Ascending aorta (tissue), 2 donors: Measurements from ENCODE around the gene PRPF6. TPM values are rescaled to one million over a fixed set of nuclear protein-coding genes. Genes with fewer than 3 reads are reported as not detected.

Experiments
- DNase-seq, 2 donors: peaks; one replicate each; pipeline ENCODE4 v3.0.0-alpha.2; 2019; ENCODE audit warnings: low spot score in 2 of 2
- H3K27ac ChIP-seq, 2 donors: fragments of 200-600 bp; sonication (generic); one replicate each; pipeline ENCODE4 v1.5.1; 2016 to 2017; ENCODE audit warnings: mild to moderate bottlenecking in 1 of 2
- H3K27me3 ChIP-seq: fragments of 200-600 bp; sonication (generic); one replicate; pipeline ENCODE4 v1.5.1; 2017
- H3K36me3 ChIP-seq, 2 donors: fragments of 200-600 bp; sonication (generic); one replicate each; pipeline ENCODE4 v1.5.1; 2016
- H3K4me1 ChIP-seq, 2 donors: fragments of 200-600 bp; sonication (generic); one replicate each; pipeline ENCODE4 v1.5.1; 2016 to 2017; ENCODE audit warnings: mild to moderate bottlenecking in 1 of 2
- H3K4me3 ChIP-seq, 2 donors: fragments of 200-600 bp; sonication (generic); one replicate each; pipeline ENCODE4 v1.5.1; 2016 to 2017; ENCODE audit warnings: mild to moderate bottlenecking in 1 of 2
- H3K9me3 ChIP-seq, 2 donors: fragments of 200-600 bp; sonication (generic); one replicate each; pipeline ENCODE4 v1.5.1; 2016
- CTCF ChIP-seq, 3 experiments: fragments of 200-600 bp in 2 of 3; fragments of 450-650 bp in 1 of 3; sonication (generic) in 2 of 3; IDR thresholded peaks; one replicate each; pipeline ENCODE4 v1.5.1; 2016 to 2019; ENCODE audit warnings: antibody characterized with exemption in 3 of 3, mild to moderate bottlenecking in 1 of 3, moderate library complexity in 1 of 3
- intact Hi-C: fragments of 100-400 bp; cut with DNase I; formaldehyde crosslinking; loops from one replicate; pipeline ENCODE4 v1.15.1; 2023
- total RNA-seq: library from RNA; depleted of rRNA; stranded (reverse); fragments of >200 nt; gene quantifications from one replicate; pipeline ENCODE4 v1.1.0, GENCODE V29; 2016

Gene PRPF6
- total RNA-seq, 1 donor from 2014 or later = 33.5 TPM

DNA sequence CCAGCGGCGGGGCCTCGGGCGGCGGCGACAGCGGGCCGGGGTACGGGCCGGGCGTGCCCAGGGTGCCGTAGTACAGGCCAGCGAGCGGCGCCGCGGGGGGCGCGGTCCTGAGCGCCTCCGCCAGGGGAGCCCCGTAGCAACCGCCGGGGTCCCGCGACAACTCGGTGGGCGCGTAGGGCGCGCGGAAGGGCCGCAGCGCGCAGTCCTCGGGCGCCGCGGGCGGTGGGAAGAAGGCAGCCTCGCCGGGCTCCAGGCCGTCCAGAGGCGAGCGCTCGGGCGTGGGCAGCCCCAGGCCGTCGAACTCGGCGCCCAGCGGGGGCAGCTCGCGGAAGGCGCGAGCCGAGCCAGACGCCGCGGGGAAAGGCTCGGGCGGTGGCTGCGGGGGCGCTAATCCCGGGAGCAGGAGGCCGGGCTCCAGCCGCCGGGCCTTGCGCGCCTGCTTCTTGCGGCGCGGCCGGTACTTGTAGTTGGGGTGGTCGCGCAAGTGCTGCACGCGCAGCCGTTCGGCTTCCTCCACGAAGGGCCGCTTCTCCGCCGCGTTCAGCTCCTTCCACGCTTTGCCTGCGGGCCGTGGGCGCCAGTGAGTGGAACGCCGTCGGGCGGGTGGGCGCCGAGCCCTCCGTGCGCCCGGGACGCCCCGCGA is 67.6 kb downstream of the PRPF6 start:
- H3K9me3 ChIP-seq = no peaks in the 10 kb centered on the region
- no peak for TF ChIP-seq CTCF (IDR thresholded peaks at IDR 0.05)
- peak overlapping the region; percentile 36 to 48 for H3K4me3 ChIP-seq
- H3K27ac ChIP-seq = no peak overlapping the region
- H3K4me1 ChIP-seq = peaks cover 0 to 3% of the 10 kb centered on the region in 2 donors
- intact Hi-C loops = loop anchor here (5.0 kb wide), 1 partner anchor 411 kb away; no protein-coding TSS in a partner anchor
- H3K36me3 ChIP-seq = no peaks in the 10 kb centered on the region
- peaks cover 13% of the 10 kb centered on the region for H3K27me3 ChIP-seq
- DNase-seq = no peak

- H3K36me3 ChIP-seq = no peaks in the 10 kb centered on the region
- DNase-seq = no peak
- peaks cover 0 to 3% of the 10 kb centered on the region in 2 donors for H3K4me1 ChIP-seq
- no peaks in the 10 kb centered on the region for H3K9me3 ChIP-seq
- TF ChIP-seq CTCF (IDR thresholded peaks at IDR 0.05) = no peak
- peak within 1 kb of the TSS; percentile 42 to 48 for H3K4me3 ChIP-seq
- peak within 1 kb of the TSS; percentile 31 to 48 for H3K27ac ChIP-seq
- peaks cover 13% of the 10 kb centered on the region for H3K27me3 ChIP-seq
- intact Hi-C loops = loop anchor here (5.0 kb wide), 1 partner anchor 412 kb away; no protein-coding TSS in a partner anchor
Measured at GRCh38 chr20:64049060-64049877, 68.3 kb downstream of the PRPF6 start, which contains the start of gene SOX18. SOX18 (minus strand) TSS chr20:64049639; CDS start chr20:64049516, 123 bp downstream.

GRCh38 chr20:64049878-64050260 is 68.9 kb downstream of the PRPF6 start:
- Histone ChIP-seq H3K4me3 (peak overlapping the region; percentile 42 to 48), H3K27ac (peak overlapping the region in 1 of 2 donors; percentile 48), H3K9me3 (no peaks in the 10 kb centered on the region), H3K36me3 (no peaks in the 10 kb centered on the region), H3K4me1 (peaks cover 0 to 3% of the 10 kb centered on the region in 2 donors), H3K27me3 (peaks cover 13% of the 10 kb centered on the region)
- intact Hi-C loops = loop anchor here (5.0 kb wide), 1 partner anchor 413 kb away; no protein-coding TSS in a partner anchor
- TF ChIP-seq CTCF (IDR thresholded peaks at IDR 0.05) = no peak
- no peak for DNase-seq

GRCh38 chr20:64050261-64051032 is 69.5 kb downstream of the PRPF6 start:
- Histone ChIP-seq H3K9me3 (no peaks in the 10 kb centered on the region), H3K4me1 (peaks cover 0 to 3% of the 10 kb centered on the region in 2 donors), H3K4me3 (peak overlapping the region in 1 of 2 donors; percentile 48), H3K27me3 (peaks cover 13% of the 10 kb centered on the region), H3K36me3 (no peaks in the 10 kb centered on the region), H3K27ac (peak overlapping the region; percentile 31 to 48)
- intact Hi-C loops = no loop called here
- DNase-seq = no peak
- no peak for TF ChIP-seq CTCF (IDR thresholded peaks at IDR 0.05)

- Histone ChIP-seq H3K27ac (peak overlapping the region; percentile 31 to 48), H3K4me3 (no peak overlapping the region), H3K4me1 (peaks cover 0 to 3% of the 10 kb centered on the region in 2 donors), H3K36me3 (no peaks in the 10 kb centered on the region), H3K27me3 (peaks cover 13% of the 10 kb centered on the region), H3K9me3 (no peaks in the 10 kb centered on the region)
- no peak for TF ChIP-seq CTCF (IDR thresholded peaks at IDR 0.05)
- intact Hi-C loops = no loop called here
- DNase-seq = no peak
Measured at GRCh38 chr20:64051033-64051452, 70.1 kb downstream of the PRPF6 start.
